Dedifferentiated amniotic fluid mesenchymal stem cell (primary cell): ENCODE measurements around the gene SPEN.
A peak's percentile ranks its signal among the peaks of the same experiment; 100 is the strongest.
"Not testable (repeated sequence)": the region's sequence is repeated elsewhere in the genome, so short reads cannot be mapped to it uniquely, and the experiment has no call there.

Experiments used
- DNase-seq: peaks from one replicate; pipeline ENCODE4 v3.0.0-alpha.2; 2016; ENCODE audit errors: extremely low spot score

Gene SPEN

GRCh38 chr1:15892857-15893599, 45.5 kb downstream of the SPEN start:
- peak; percentile 79 for DNase-seq

DNA sequence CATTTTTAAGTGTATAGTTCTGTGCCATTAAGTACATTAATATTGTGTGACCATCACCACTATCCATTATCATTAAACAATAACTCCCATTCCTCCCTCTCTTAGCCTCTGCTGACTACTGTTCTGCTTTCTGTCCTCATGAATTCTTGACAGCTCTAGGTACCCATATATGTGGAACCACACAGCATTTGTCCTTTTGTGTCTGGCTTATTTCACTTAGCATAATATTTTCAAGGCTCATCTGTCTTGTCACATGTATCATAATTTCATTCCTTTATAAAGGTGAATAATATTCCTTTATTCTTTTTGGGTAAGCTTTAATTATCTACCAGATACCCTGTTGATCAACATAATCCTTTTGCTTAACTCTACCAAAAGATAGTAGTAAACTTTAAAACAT, 47.7 kb downstream of the SPEN start:
- no peak for DNase-seq

GRCh38 chr1:15896841-15897610, 49.5 kb downstream of the SPEN start:
- not testable (repeated sequence) for DNase-seq

GRCh38 chr1:15899266-15899665, 51.8 kb downstream of the SPEN start:
- DNase-seq, result no peak

DNA sequence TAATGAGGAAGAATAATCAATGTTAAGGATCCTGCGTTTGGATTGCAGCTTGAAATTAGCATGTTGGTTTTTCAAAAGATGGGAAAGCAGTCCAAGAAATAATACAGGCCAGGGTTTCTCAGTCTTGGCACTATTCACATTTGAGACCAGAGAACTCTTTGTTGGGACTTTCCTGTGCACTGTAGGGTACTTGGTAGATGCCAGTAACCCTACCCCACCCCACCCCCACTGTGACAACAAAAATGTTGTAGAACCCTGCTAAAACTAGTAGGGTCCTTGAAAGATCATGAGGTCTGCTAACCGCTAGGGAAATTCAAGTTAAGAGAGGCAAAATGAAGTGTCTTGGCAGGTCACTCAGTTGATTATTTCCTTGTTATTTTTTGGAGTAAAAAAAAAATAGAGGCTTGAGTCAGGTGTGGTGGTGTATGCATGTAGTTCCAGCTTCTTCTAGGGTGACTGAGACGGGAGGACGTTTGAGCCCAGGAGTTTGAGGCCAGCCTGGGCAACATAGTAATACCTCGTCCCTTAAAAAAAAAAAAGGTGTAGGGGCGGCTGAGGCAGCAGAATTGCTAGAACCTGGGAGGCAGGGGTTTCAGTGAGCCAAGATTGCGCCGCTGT, 53.3 kb downstream of the SPEN start:
- DNase-seq, result no peak

- peak; percentile 85 for DNase-seq
Measured at GRCh38 chr1:15902882-15903281, 55.4 kb downstream of the SPEN start.

DNA sequence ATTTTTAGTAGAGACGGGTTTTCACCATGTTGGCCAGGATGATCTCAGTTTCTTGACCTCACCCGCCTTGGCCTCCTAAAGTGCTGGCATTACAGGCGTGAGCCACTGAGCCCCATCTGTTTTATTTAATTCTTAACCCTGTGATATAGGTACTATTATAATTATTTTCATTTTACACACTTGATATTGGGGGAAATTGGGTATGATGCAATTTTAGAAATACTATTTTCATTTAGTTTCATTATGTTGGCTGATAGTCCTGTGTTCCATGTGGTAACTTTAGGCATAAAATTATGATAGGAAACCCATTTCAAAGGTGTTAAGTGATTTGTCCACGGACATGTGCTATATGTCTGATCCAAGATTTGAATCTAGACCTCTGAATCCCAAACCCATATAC, 61.1 kb downstream of the SPEN start:
- no peak for DNase-seq

DNA sequence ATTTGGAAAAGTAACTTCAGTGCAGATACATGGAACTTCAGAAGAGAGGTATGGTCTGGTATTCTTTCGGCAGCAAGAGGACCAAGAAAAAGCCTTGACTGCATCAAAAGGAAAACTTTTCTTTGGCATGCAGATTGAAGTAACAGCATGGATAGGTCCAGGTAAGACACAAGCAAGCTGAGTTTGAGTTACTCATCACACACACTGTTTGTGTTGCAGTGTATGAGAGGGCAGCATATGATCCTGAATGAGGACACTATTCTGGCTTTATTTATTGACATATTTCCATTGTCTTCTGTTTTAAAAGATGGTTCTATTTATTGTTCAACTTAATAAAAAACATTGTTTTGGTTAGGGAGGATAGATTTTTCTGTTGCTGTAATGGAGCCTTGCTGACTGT, 63.6 kb downstream of the SPEN start:
- no peak for DNase-seq

- no peak for DNase-seq
Measured at GRCh38 chr1:15911927-15912326, 64.4 kb downstream of the SPEN start.

DNA sequence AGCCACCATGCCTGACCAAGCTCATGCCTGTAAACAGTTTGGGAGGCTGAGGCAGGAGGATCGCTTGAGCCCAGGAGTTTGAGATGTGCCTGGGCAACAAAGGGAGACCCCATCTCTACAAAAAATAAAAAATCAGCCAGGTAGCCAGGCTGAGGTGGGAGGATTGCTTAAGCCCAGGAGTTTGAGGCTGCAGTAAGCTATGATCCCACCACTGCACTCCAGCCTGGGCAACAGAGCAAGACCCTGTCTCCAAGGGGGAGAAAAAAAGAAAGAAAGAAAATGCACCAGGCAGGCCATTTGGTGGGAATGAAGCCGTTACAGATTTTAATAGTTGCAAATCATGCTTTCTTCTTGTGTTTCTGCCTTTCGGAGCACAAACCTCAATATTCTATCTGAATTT, 66.1 kb downstream of the SPEN start:
- DNase-seq, result not testable (repeated sequence)

- no peak for DNase-seq
Measured at GRCh38 chr1:15915991-15916390, 68.5 kb downstream of the SPEN start.

- no peak for DNase-seq
Measured at GRCh38 chr1:15916417-15916816, 68.9 kb downstream of the SPEN start.

- DNase-seq, result no peak
Measured at GRCh38 chr1:15916916-15917315, 69.4 kb downstream of the SPEN start.

GRCh38 chr1:15918962-15919715, 71.6 kb downstream of the SPEN start:
- DNase-seq, result peak; percentile 40

DNA sequence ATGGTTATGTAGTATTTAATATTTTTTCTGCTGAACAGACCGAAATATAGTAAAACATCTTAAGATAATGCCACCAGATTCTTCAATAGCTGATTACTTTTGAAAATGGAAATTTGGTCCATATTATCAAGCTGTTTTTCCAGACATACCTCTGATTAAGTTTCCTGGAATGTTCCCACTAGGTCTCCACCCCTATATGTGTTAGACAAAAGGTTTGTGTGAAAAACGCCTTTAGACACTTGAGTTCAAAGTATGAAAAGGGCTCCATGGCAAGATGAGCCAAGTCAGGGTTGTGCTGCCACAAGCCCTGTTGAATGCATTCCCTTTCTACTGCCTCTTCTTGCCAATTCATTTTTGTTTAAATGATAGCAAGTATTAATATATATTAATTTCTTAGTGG, 75.7 kb downstream of the SPEN start:
- no peak for DNase-seq

- not testable (repeated sequence) for DNase-seq
Measured at GRCh38 chr1:15926448-15926847, 78.9 kb downstream of the SPEN start.

DNA sequence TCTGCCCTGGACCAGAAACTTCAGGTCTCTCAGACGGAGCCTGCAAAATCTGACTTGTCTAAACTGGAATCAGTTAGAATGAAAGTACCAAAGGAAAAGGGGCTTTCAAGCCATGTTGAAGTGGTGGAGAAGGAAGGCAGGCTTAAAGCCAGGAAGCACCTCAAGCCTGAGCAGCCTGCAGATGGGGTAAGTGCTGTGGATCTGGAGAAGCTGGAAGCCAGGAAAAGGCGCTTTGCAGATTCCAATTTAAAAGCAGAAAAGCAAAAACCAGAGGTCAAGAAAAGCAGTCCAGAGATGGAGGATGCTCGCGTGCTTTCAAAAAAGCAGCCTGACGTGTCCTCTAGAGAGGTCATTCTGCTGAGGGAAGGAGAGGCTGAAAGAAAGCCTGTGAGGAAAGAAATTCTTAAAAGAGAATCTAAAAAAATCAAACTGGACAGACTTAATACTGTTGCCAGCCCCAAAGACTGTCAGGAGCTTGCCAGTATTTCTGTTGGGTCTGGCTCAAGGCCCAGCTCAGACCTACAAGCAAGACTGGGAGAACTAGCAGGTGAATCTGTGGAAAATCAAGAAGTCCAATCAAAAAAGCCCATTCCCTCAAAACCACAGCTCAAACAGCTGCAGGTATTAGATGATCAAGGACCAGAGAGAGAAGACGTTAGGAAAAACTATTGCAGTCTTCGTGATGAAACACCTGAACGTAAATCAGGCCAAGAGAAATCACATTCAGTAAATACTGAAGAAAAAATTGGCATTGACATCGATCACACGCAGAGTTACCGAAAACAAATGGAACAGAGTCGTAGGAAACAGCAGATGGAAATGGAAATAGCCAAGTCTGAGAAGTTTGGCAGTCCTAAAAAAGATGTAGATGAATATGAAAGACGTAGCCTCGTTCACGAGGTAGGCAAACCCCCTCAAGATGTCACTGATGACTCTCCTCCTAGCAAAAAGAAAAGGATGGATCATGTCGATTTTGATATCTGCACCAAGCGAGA, 81.8 kb downstream of the SPEN start:
- no peak for DNase-seq

DNA sequence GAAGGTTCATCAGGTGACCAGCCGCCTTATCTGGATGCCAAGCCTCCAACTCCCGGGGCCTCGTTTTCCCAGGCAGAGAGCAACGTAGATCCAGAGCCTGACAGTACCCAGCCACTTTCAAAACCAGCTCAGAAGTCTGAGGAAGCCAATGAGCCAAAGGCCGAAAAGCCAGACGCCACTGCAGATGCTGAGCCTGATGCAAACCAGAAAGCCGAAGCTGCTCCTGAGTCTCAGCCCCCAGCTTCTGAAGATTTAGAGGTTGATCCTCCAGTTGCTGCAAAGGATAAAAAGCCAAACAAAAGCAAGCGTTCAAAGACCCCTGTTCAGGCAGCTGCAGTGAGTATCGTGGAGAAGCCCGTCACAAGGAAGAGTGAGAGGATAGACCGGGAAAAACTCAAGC, 83.9 kb downstream of the SPEN start:
- no peak for DNase-seq

DNA sequence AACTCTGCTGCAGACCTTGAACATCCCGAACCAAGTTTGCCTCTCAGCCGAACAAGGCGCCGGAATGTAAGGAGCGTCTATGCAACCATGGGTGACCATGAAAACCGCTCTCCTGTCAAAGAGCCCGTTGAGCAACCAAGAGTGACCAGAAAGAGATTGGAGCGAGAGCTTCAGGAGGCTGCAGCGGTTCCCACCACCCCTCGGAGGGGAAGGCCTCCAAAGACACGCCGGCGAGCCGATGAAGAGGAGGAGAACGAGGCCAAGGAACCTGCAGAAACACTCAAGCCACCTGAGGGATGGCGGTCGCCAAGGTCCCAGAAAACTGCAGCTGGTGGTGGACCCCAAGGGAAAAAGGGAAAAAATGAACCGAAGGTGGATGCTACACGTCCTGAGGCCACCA, 84.4 kb downstream of the SPEN start:
- DNase-seq, result no peak

GRCh38 chr1:15932612-15933011, 85.1 kb downstream of the SPEN start:
- no peak for DNase-seq

- no peak for DNase-seq
Measured at GRCh38 chr1:15933684-15934083, 86.2 kb downstream of the SPEN start.
